ENCODE results near the gene PKD2.

PKD2 gene

GRCh38 chr4:88101165-88101564 lies 93.7 kb downstream of the PKD2 start:
- peaks cover 8% of the 10 kb centered on the region for H3K4me1 ChIP-seq (ENCODE audit: low read length)

DNA sequence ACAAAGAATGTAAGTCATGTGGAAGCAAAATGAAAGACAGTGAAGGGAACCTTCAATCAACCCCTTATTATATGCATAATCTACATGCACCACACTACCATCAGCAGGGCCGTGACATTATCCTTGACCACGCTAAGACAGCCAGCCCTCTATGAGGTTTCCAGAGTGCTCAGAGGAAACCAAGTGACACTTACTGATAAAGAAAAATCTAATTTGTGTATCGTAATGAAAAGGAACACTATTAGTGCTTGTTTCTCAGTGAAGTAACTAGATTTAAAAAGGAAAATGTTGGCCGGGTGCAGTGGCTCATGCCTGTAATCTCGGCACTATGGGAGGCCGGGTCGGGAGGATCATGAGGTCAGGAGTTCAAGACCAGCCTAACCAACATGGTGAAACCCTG lies 94.6 kb downstream of the PKD2 start:
- Histone ChIP-seq H3K4me1 (ENCODE audit: low read length) (peaks cover 9% of the 10 kb centered on the region), H3K9me3 (ENCODE audit: insufficient read depth, low read length) (no peaks in the 10 kb centered on the region), H3K9ac (ENCODE audit: low read length) (no peak overlapping the region), H2AFZ (ENCODE audit: low read depth, low read length) (no peak overlapping the region), H4K20me1 (ENCODE audit: insufficient read depth, low read length) (no peaks in the 10 kb centered on the region), H3K4me3 (ENCODE audit: low read length) (no peak overlapping the region), H3K4me2 (ENCODE audit: low read length) (no peak overlapping the region), H3K27me3 (ENCODE audit: low read depth, low read length) (no peaks in the 10 kb centered on the region), H3K36me3 (replicated peaks; ENCODE audit: low read depth, low read length) (no peaks in the 10 kb centered on the region), H3K27ac (ENCODE audit: low read length) (no peak overlapping the region), H3K79me2 (ENCODE audit: low read length) (no peaks in the 10 kb centered on the region)
- TF ChIP-seq EZH2phosphoT487 (IDR thresholded peaks at IDR 0.05; ENCODE audit: low read depth), result no peak
- TF ChIP-seq, protein P1, sequence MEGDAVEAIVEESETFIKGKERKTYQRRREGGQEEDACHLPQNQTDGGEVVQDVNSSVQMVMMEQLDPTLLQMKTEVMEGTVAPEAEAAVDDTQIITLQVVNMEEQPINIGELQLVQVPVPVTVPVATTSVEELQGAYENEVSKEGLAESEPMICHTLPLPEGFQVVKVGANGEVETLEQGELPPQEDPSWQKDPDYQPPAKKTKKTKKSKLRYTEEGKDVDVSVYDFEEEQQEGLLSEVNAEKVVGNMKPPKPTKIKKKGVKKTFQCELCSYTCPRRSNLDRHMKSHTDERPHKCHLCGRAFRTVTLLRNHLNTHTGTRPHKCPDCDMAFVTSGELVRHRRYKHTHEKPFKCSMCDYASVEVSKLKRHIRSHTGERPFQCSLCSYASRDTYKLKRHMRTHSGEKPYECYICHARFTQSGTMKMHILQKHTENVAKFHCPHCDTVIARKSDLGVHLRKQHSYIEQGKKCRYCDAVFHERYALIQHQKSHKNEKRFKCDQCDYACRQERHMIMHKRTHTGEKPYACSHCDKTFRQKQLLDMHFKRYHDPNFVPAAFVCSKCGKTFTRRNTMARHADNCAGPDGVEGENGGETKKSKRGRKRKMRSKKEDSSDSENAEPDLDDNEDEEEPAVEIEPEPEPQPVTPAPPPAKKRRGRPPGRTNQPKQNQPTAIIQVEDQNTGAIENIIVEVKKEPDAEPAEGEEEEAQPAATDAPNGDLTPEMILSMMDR (IDR thresholded peaks at IDR 0.05; ENCODE audit: low read depth, low read length), result no peak

More at GRCh38 chr4:88101165-88101564, 93.7 kb downstream of the PKD2 start:
- H3K27ac ChIP-seq (ENCODE audit: low read length), result no peak overlapping the region
- no peak overlapping the region for H3K9ac ChIP-seq (ENCODE audit: low read length)
- no peaks in the 10 kb centered on the region for H3K9me3 ChIP-seq (ENCODE audit: insufficient read depth, low read length)
- no peaks in the 10 kb centered on the region for H3K36me3 ChIP-seq (replicated peaks; ENCODE audit: low read depth, low read length)
- H3K27me3 ChIP-seq (ENCODE audit: low read depth, low read length), result no peaks in the 10 kb centered on the region
- H3K4me3 ChIP-seq (ENCODE audit: low read length), result no peak overlapping the region
- no peak for TF ChIP-seq EZH2phosphoT487 (IDR thresholded peaks at IDR 0.05; ENCODE audit: low read depth)
- TF ChIP-seq, protein P1 (IDR thresholded peaks at IDR 0.05; ENCODE audit: low read depth, low read length), result no peak
- H3K79me2 ChIP-seq (ENCODE audit: low read length), result no peaks in the 10 kb centered on the region
- no peaks in the 10 kb centered on the region for H4K20me1 ChIP-seq (ENCODE audit: insufficient read depth, low read length)
- H3K4me2 ChIP-seq (ENCODE audit: low read length), result no peak overlapping the region
- H2AFZ ChIP-seq (ENCODE audit: low read depth, low read length), result no peak overlapping the region

GRCh38 chr4:88104902-88105610 lies 97.6 kb downstream of the PKD2 start:
- H3K4me3 ChIP-seq (ENCODE audit: low read length), result no peak overlapping the region
- H3K4me2 ChIP-seq (ENCODE audit: low read length), result no peak overlapping the region
- no peak overlapping the region for H3K27ac ChIP-seq (ENCODE audit: low read length)
- no peak overlapping the region for H2AFZ ChIP-seq (ENCODE audit: low read depth, low read length)
- no peak for TF ChIP-seq EZH2phosphoT487 (IDR thresholded peaks at IDR 0.05; ENCODE audit: low read depth)
- TF ChIP-seq, protein P1 (IDR thresholded peaks at IDR 0.05; ENCODE audit: low read depth, low read length), result no peak
- no peaks in the 10 kb centered on the region for H3K36me3 ChIP-seq (replicated peaks; ENCODE audit: low read depth, low read length)
- no peaks in the 10 kb centered on the region for H4K20me1 ChIP-seq (ENCODE audit: insufficient read depth, low read length)
- H3K27me3 ChIP-seq (ENCODE audit: low read depth, low read length), result no peaks in the 10 kb centered on the region
- no peaks in the 10 kb centered on the region for H3K9me3 ChIP-seq (ENCODE audit: insufficient read depth, low read length)
- H3K79me2 ChIP-seq (ENCODE audit: low read length), result no peaks in the 10 kb centered on the region
- no peak overlapping the region for H3K9ac ChIP-seq (ENCODE audit: low read length)
- peaks cover 9% of the 10 kb centered on the region for H3K4me1 ChIP-seq (ENCODE audit: low read length)

DNA sequence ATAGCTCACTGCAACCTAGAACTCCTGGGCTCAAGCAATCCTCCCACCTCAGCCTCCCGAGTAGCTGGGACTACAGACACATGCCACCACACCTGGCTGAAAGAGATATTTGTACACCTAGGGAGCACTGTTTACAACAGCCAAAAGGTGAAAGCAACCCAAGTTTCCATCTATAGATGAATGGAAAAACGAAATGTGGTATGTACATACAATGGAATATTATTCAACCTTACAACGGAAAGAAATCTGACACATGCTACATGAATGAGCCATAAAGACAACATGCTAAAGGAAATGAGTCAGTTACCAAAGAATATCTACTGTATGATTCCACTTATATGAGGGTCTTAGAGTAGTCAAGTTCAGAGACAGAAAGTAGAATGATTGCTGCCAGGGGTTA lies 98.8 kb downstream of the PKD2 start:
- no peak overlapping the region for H3K27ac ChIP-seq (ENCODE audit: low read length)

More for the DNA sequence above, 98.8 kb downstream of the PKD2 start:
- peaks cover 9% of the 10 kb centered on the region for H3K4me1 ChIP-seq (ENCODE audit: low read length)
- no peak overlapping the region for H3K4me2 ChIP-seq (ENCODE audit: low read length)
- H3K36me3 ChIP-seq (replicated peaks; ENCODE audit: low read depth, low read length), result no peaks in the 10 kb centered on the region
- no peaks in the 10 kb centered on the region for H3K79me2 ChIP-seq (ENCODE audit: low read length)
- H2AFZ ChIP-seq (ENCODE audit: low read depth, low read length), result no peak overlapping the region
- no peak overlapping the region for H3K9ac ChIP-seq (ENCODE audit: low read length)
- no peak overlapping the region for H3K4me3 ChIP-seq (ENCODE audit: low read length)
- H4K20me1 ChIP-seq (ENCODE audit: insufficient read depth, low read length), result no peaks in the 10 kb centered on the region
- no peaks in the 10 kb centered on the region for H3K27me3 ChIP-seq (ENCODE audit: low read depth, low read length)
- H3K9me3 ChIP-seq (ENCODE audit: insufficient read depth, low read length), result no peaks in the 10 kb centered on the region
- no peak for TF ChIP-seq EZH2phosphoT487 (IDR thresholded peaks at IDR 0.05; ENCODE audit: low read depth)
- TF ChIP-seq, protein P1 (IDR thresholded peaks at IDR 0.05; ENCODE audit: low read depth, low read length), result no peak

All from OCI-LY3 (cell line).